ENCODE data around the gene UBE2E2. TPM values are rescaled to one million over a fixed set of nuclear protein-coding genes. Genes with fewer than 3 reads are reported as not detected.

Gene UBE2E2
- total RNA-seq, 1 donor from 2014 or later, result 13.9 TPM

DNA sequence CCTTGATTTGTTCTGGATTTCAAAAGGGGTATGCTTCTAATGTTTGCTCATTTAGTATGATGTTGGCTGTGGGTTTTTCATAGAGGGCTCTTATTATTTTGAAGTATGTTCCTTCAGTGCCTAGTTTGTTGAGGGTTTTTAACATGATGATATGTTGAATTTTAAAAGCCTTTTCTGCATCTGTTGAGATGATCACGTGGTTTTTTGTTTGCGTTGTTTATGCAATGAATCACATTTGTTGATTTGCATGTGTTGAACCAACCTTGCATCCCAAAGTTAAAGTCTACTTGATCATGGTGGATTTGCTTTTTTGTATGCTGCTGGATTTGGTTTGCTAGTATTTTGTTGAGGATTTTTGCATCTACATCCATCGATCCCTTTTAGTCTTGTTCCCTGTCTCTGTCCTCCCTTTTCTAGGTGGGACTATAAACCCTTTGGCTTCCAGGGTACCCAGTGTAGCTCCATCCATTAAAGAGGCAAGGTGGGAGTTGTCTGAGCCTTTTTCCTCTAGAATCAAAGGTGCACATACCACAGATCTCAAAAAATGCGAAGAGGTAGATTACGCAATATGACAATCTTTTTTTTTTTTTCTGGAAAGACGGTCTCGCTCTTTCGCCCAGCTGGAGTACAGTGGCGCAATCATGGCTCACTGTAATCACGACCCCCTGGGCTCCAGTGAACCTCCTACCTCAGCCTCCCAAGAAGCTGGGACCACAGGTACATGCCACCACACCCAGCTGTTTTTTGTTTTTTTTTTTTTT is 381.0 kb downstream of the UBE2E2 start:
- H3K9me3 Mint-ChIP-seq, result no peaks in the 10 kb centered on the region
- no peaks in the 10 kb centered on the region for H3K36me3 Mint-ChIP-seq (ENCODE audit: low read depth)
- H3K4me3 Mint-ChIP-seq, result no peak overlapping the region
- intact Hi-C loops (cut with micrococcal nuclease), result no loop called here
- DNase-seq (ENCODE audit: low spot score), result no peak
- H3K27ac Mint-ChIP-seq, result no peak overlapping the region
- no peaks in the 10 kb centered on the region for H3K27me3 Mint-ChIP-seq (ENCODE audit: insufficient read depth)
- H3K4me1 Mint-ChIP-seq (ENCODE audit: low read depth), result no peaks in the 10 kb centered on the region

DNA sequence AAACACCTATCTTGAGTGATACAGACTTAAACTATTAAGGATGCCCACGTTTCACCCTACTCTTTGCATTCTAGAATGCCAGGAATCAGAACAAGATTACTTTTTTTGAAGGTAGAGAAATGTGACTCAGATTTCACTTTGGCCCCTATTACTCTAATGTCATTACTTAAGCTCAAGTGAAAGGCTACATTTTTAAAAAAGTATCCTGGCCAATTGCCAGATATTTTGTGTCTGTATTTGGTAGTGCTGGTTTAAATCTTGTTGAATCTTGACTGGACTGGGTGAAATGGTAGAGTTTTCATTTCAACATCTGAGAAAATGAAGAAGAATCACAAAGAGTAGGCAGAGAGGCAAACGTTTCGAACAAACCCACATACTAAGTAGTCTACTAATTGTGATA is 384.4 kb downstream of the UBE2E2 start:
- no peak overlapping the region for H3K4me3 Mint-ChIP-seq
- intact Hi-C loops (cut with micrococcal nuclease), result no loop called here
- H3K27me3 Mint-ChIP-seq (ENCODE audit: insufficient read depth), result no peaks in the 10 kb centered on the region
- H3K36me3 Mint-ChIP-seq (ENCODE audit: low read depth), result no peaks in the 10 kb centered on the region
- no peaks in the 10 kb centered on the region for H3K9me3 Mint-ChIP-seq
- no peaks in the 10 kb centered on the region for H3K4me1 Mint-ChIP-seq (ENCODE audit: low read depth)
- DNase-seq (ENCODE audit: low spot score), result no peak
- H3K27ac Mint-ChIP-seq, result no peak overlapping the region

DNA sequence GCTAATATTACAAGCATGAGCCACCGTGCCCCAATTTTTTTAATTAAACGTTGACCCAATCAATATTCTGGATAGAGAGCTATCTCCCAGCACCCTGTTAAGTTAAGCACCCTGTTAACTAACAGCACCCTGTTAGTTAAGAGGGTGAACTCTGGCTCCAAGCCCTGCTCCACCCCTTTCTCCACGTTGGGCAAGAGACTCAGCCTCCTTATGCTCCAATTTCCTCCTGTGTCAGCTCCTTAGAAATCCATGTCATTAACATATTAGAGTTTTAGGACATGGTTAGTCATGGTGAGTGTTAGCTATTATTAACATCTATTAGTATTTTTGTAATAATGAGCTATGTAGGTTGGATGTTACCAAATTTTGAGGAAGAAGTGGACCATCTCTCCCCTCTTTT is 385.4 kb downstream of the UBE2E2 start:
- no peaks in the 10 kb centered on the region for H3K9me3 Mint-ChIP-seq
- no peak overlapping the region for H3K27ac Mint-ChIP-seq
- no peak for DNase-seq (ENCODE audit: low spot score)
- H3K4me1 Mint-ChIP-seq (ENCODE audit: low read depth), result no peaks in the 10 kb centered on the region
- H3K36me3 Mint-ChIP-seq (ENCODE audit: low read depth), result no peaks in the 10 kb centered on the region
- no peaks in the 10 kb centered on the region for H3K27me3 Mint-ChIP-seq (ENCODE audit: insufficient read depth)
- intact Hi-C loops (cut with micrococcal nuclease), result no loop called here
- H3K4me3 Mint-ChIP-seq, result no peak overlapping the region

DNA sequence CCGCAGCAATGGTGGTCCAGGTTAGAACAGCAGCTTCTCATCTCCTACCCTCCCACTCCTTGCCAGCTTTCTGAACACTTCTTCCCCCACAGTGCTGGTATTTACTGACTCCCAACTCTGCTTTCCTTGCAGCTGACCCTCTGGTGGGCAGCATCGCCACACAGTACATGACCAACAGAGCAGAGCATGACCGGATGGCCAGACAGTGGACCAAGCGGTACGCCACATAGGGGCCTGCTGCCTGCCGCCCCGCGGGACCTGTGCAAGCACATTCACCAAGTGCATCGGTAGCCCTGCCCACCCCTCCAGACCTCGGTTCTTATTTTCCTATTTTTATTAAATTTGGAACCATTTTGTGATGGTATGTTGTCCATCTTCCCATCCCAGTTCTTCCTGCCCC is 386.5 kb downstream of the UBE2E2 start:
- DNase-seq (ENCODE audit: low spot score), result no peak
- Mint-ChIP-seq H3K9me3 (no peaks in the 10 kb centered on the region), H3K4me1 (ENCODE audit: low read depth) (no peaks in the 10 kb centered on the region), H3K27ac (no peak overlapping the region), H3K27me3 (ENCODE audit: insufficient read depth) (no peaks in the 10 kb centered on the region), H3K4me3 (no peak overlapping the region), H3K36me3 (ENCODE audit: low read depth) (no peaks in the 10 kb centered on the region)
- intact Hi-C loops (cut with micrococcal nuclease), result no loop called here

DNA sequence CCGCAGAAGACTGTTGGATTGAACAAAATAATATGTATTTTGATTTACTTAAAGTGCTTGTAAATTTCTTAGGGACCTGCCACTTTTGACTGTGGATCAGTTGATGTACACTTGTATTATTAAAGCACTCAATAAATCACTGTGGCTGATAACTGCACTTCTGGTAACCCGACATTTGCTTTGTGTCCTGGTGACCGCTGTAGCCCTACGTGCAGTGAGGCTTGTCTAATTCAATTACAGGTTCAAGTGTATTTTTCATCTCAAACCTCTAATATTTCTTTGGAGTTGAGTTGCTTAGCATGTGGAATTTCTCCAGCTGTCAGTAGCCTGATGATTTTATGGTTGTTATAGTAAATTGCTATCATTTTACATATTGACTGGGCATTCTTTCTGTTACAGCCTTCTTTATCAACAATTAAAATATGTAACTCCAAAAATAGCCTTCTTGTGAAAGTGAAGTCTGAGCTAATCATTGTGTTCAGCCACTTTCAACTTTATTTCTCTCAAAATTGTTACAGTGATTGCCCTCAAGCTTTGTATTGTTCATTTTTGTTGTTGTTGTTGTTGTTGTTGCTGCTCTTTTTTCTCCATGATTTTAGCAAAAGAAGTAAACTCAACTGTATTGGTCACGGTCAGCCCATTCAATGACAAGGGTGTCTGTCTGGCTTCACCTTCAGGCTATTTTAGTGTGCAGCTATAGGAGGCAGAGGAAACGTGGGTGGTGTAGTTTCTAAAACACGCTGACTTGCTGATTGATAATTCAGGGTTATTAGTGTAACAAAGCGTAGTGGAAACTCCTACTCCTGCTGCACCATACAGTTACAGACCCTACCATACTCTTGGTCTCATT is 387.5 kb downstream of the UBE2E2 start:
- H3K4me3 Mint-ChIP-seq, result no peak overlapping the region
- no peaks in the 10 kb centered on the region for H3K36me3 Mint-ChIP-seq (ENCODE audit: low read depth)
- intact Hi-C loops (cut with micrococcal nuclease), result no loop called here
- no peaks in the 10 kb centered on the region for H3K27me3 Mint-ChIP-seq (ENCODE audit: insufficient read depth)
- H3K4me1 Mint-ChIP-seq (ENCODE audit: low read depth), result no peaks in the 10 kb centered on the region
- H3K27ac Mint-ChIP-seq, result no peak overlapping the region
- DNase-seq (ENCODE audit: low spot score), result no peak
- no peaks in the 10 kb centered on the region for H3K9me3 Mint-ChIP-seq

DNA sequence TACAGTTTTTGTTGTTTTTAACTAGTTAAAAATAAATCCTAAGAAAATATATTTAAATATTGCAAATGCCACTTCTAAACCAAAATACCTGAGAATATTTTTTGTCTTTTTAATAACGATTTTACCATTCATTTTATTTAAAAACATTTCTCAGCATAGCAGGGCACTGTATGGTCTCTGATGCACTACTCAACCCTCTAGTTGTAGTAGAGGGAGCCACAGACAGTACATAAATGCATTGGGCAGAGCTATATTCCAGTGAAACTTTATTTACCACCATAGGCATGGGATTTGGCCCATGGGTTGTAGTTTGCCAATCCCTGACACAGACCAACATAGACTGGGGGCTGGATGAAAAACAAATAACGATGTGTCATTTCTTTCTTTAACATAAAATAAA is 388.2 kb downstream of the UBE2E2 start:
- DNase-seq (ENCODE audit: low spot score), result no peak
- Mint-ChIP-seq H3K4me3 (no peak overlapping the region), H3K4me1 (ENCODE audit: low read depth) (no peaks in the 10 kb centered on the region), H3K9me3 (no peaks in the 10 kb centered on the region), H3K36me3 (ENCODE audit: low read depth) (no peaks in the 10 kb centered on the region), H3K27ac (no peak overlapping the region), H3K27me3 (ENCODE audit: insufficient read depth) (no peaks in the 10 kb centered on the region)
- intact Hi-C loops (cut with micrococcal nuclease), result no loop called here

DNA sequence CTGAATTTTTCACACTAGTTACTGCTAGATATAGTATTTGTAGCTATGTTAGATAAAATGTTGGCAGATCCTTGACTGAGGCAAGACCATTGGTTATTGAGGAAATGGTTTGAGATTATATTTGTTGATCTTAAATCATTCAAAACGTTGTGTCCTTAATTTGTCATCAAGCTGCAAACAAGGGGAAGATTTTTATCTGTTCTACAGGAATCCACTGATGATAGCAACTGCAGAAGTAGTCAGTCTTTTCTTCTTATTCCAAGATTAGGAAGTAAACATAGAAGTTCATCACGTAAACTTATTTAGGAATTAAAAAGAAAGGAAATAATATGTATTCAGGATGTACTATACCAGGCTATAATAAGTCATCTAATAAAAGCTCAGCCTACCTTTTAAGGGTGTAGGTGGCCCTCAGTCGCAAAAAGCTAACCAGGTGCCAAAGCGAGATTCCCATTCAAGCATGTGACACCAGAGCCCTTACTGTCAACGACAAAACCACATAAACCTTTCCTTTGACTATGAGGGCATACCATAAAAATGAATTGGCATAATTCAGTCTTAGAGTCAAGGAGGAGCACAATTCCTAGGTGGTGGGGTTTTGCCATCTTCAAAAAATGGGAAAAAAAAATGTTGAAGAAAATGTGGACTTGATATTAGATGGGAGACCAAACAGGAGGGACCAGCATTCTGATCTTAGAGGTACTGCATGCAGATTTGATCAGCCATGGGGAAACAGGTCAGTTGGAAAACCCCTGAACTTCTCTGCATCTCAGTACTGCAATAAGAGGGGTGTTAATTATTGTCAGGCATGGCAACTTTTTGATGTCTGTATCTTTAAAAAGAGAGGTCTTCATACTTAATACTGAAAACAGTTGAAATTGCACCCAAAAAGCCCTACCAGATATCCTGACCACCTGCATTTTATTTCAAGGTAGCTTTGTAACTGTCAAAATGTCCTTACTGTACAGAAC is 390.1 kb downstream of the UBE2E2 start:
- H3K4me1 Mint-ChIP-seq (ENCODE audit: low read depth), result no peaks in the 10 kb centered on the region
- H3K27me3 Mint-ChIP-seq (ENCODE audit: insufficient read depth), result no peaks in the 10 kb centered on the region
- DNase-seq (ENCODE audit: low spot score), result no peak
- no peak overlapping the region for H3K4me3 Mint-ChIP-seq
- H3K27ac Mint-ChIP-seq, result no peak overlapping the region
- no peaks in the 10 kb centered on the region for H3K36me3 Mint-ChIP-seq (ENCODE audit: low read depth)
- intact Hi-C loops (cut with micrococcal nuclease), result no loop called here
- H3K9me3 Mint-ChIP-seq, result no peaks in the 10 kb centered on the region

DNA sequence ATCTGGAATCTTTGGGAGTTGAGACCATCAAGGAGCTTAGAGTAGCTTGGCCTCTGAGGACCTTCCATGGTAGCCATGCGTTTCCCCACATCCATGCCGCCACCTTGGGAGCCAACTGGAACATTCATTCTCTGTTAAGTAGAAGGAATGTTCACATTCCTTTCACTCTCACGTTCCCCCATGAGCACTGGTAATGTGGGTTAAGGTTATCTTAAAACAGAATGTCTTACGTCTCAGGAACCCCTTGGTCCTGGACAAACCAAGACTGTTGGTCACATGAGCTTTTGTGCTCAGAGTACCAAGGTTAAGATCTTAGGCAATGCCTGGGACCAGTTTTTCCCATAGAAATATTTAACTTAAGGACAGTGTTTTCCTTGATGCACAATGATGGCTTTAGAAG is 390.9 kb downstream of the UBE2E2 start:
- Mint-ChIP-seq H3K27me3 (ENCODE audit: insufficient read depth) (no peaks in the 10 kb centered on the region), H3K9me3 (no peaks in the 10 kb centered on the region), H3K27ac (no peak overlapping the region), H3K4me1 (ENCODE audit: low read depth) (no peaks in the 10 kb centered on the region), H3K4me3 (no peak overlapping the region), H3K36me3 (ENCODE audit: low read depth) (no peaks in the 10 kb centered on the region)
- DNase-seq (ENCODE audit: low spot score), result no peak
- intact Hi-C loops (cut with micrococcal nuclease), result no loop called here

DNA sequence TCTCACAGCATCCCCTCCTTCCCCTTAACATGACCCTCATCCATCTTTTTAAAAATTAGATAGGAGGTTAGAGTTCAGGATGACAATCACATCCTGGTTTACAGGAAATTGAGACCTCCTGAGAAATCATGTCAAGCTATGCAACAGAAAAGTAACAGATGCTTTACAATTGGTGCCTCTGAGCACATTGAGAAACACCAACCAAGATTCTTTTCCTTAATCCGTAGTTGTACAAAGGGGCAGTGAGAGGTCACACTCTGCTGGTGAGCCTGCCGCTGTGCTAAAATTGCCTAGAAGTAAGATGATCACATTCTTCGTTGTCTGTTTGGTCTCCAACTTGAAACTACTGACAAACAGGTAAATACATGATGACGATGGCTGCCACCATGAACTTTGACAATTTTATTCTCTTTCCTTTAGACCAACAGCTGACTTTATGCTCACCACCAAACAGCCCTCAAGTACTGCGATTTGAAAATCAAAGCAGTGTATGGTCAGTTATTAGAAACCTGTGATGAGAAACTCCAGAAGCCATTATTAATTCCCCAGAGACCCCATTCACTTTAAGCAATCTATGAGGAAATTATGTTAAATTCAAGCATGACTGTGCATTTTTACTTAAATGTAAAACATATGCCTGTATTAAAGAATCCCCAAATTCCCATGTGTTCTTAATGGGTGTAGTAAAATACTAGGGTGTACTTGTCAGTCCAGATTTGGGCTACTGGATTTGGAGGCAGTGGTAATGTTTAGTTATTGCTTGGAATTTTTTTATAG is 392.0 kb downstream of the UBE2E2 start:
- intact Hi-C loops (cut with micrococcal nuclease), result no loop called here
- no peak overlapping the region for H3K4me3 Mint-ChIP-seq
- no peaks in the 10 kb centered on the region for H3K27me3 Mint-ChIP-seq (ENCODE audit: insufficient read depth)
- no peaks in the 10 kb centered on the region for H3K36me3 Mint-ChIP-seq (ENCODE audit: low read depth)
- H3K9me3 Mint-ChIP-seq, result no peaks in the 10 kb centered on the region
- no peak for DNase-seq (ENCODE audit: low spot score)
- no peaks in the 10 kb centered on the region for H3K4me1 Mint-ChIP-seq (ENCODE audit: low read depth)
- no peak overlapping the region for H3K27ac Mint-ChIP-seq

DNA sequence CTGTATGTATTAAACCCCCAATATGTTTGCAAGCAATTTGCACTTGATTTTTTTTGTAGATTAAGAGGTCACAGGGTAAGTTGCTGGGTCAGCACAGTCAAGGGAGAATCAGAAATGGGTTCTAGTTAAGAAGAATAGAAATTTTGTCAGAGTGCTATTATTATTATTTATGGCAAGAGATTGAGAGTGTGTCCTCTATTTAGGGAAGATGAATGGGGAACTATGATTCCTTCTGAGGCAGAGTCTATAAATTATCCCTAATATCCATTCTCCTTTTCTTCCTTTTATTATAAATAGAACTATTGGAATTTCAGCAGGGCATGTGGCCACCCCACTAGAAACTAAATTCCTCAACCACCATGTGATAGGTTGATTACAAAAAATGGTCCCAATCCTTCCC is 392.7 kb downstream of the UBE2E2 start:
- Mint-ChIP-seq H3K4me3 (no peak overlapping the region), H3K27me3 (ENCODE audit: insufficient read depth) (no peaks in the 10 kb centered on the region), H3K9me3 (no peaks in the 10 kb centered on the region), H3K36me3 (ENCODE audit: low read depth) (no peaks in the 10 kb centered on the region), H3K27ac (no peak overlapping the region), H3K4me1 (ENCODE audit: low read depth) (no peaks in the 10 kb centered on the region)
- intact Hi-C loops (cut with micrococcal nuclease), result no loop called here
- DNase-seq (ENCODE audit: low spot score), result no peak

DNA sequence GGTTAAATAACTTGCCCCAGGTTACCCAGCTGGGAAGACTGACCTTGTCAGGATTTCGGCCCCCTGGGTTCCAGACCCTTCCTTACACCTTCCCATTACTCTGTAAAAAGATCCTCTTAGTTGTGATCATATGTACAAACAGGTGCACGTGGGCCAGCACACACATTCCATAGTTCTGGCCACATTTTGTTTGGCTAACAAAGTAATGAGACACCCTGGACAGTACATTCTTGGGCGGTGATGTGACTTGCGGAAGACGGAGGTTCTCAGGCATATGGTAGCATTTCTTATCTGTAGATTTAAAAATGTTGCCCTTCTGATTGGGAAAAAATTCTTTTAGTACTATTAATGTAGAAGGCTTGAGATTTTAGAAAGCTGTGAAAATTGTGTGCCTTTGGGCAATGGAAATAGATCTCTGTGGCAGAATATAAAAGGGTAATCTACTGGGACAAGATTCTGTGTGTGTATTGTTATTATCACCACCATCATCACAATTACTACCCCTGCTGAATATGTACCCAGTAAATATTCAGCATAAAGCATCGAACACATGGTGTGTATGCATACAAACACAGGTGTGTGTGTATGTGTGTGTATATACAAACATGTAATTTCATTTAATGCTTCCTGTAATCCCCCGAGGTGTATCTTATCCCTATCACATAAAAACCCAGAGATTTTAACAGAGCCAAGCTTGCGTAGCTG is 397.2 kb downstream of the UBE2E2 start:
- Mint-ChIP-seq H3K27ac (no peak overlapping the region), H3K36me3 (ENCODE audit: low read depth) (no peaks in the 10 kb centered on the region), H3K27me3 (ENCODE audit: insufficient read depth) (no peaks in the 10 kb centered on the region), H3K9me3 (no peaks in the 10 kb centered on the region), H3K4me3 (no peak overlapping the region), H3K4me1 (ENCODE audit: low read depth) (no peaks in the 10 kb centered on the region)
- intact Hi-C loops (cut with micrococcal nuclease), result no loop called here
- no peak for DNase-seq (ENCODE audit: low spot score)

Data from activated T-helper 1 cell treated with anti-CD3 and anti-CD28 coated beads, Interleukin-12 subunit alpha, Interleukin-12 subunit beta, Interleukin-2, Interleukin-4 antibody, amounts not matched to agents 30 ng/mL and 10 ng/mL and 1 ng/mL, durations not matched to agents 14 hours and 24 hours and 36 hours (primary cell).